Fibroblast of skin of scalp (primary cell): ENCODE measurements around the gene BIN2.
"Not testable (repeated sequence)": the region's sequence is repeated elsewhere in the genome, so short reads cannot be mapped to it uniquely, and the experiment has no call there.

Source experiments
- DNase-seq: peaks from one replicate; pipeline ENCODE4 v3.0.0-alpha.2; 2013

BIN2 gene

GRCh38 chr12:51345681-51346080 is 21.7 kb upstream of the BIN2 start:
- DNase-seq, result peak; percentile 22

- DNase-seq, result no peak
These were observed 19.2 kb upstream of the BIN2 start for GRCh38 chr12:51343201-51343600.

- DNase-seq, result no peak
These were observed 18.4 kb upstream of the BIN2 start for GRCh38 chr12:51342416-51342815.

DNA sequence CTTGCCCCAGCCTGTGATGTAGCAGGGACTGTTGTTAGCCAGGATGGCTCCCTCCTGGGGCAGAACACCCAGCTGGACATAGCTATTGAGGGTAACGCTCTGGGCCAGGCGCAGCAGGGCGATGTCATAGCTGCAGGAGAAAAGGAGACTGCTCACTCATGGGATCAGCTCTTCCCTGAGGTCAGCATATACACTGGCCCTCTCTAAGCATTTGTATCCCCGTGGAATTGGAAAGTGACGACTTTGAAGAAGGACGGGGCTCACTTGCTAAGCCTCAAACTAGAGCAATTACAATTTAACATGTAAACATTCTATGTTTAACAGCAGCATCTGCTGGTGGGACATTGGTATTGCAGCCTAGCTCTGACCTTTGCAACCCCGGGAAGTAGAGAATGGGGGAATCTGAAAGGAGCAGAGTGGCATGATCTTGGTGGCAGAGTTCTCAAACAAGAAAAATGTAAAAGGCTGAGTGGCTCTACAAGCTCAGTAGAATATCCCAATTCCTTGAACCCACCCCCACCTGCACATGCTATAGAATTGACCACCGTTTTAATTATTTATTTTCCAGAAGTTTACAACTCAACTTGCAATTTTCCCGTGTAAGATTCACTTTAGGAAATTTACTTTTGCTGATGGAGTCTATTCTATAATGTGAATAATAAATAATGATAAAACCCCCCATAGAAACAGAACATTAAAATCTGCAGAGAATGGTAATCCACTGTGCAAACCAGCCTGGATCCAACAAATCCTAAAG is 17.5 kb upstream of the BIN2 start:
- peak; percentile 74 for DNase-seq

GRCh38 chr12:51339750-51340149 is 15.8 kb upstream of the BIN2 start:
- DNase-seq, result no peak

GRCh38 chr12:51337336-51337735 is 13.4 kb upstream of the BIN2 start:
- not testable (repeated sequence) for DNase-seq

DNA sequence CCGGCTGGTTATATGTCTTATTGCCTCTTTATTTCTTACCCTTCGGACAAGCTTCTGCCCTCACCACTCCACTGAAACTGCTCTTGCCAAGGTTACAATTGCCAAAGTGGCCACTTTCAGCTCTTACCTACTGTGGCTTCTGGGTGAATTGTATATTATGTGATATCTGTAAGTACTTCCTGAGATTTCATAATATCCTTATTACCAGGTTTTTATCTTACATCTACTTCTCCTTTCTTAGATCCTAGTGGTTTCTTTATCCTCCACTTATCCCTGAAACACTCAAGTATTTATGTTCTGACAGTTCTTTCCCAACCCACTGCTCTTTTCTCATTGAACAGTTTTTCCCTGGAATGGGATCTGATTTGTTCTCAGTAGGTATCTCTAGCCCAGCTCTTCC is 12.0 kb upstream of the BIN2 start:
- no peak for DNase-seq

GRCh38 chr12:51334764-51335163 is 10.8 kb upstream of the BIN2 start:
- DNase-seq, result no peak

DNA sequence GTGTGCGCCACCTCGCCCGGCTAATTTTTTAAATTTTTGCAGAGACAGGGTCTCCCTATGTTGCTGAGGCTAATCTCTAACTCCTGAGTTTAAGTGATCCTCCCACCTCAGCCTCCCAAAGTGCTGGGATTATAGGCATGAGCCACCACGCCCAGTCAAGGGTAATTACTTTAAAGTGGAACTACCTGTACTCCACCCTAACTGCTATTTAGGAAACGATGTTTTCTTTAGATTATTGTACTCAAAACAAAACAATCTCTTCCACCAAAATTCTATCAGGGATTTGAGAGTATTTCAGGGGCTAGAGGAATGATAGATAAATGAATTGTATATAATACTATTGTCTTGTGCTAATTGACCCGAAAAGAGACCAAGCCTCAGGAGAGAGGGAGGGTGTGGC is 9.6 kb upstream of the BIN2 start:
- DNase-seq, result no peak

DNA sequence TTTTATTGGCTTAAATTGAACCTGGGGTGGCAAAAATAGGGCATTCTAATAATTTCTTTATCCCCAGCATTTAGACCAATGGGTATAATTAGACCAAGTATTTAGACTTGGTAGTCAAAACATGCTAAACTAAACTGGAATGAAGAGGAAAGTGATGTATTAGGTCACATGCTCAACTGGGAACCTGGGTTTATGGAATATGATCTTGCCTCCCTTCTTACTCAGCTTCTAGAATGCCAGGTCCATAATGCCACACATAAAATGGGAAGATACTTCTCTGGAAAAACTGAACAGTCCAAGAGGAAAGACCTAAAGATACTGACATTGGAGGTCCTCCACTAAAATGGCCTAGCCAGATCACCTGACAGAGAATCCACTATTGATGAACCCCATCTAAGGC is 6.2 kb upstream of the BIN2 start:
- no peak for DNase-seq

- DNase-seq, result no peak
These were observed 5.8 kb upstream of the BIN2 start for GRCh38 chr12:51329742-51330141.

- no peak for DNase-seq
These were observed 4.6 kb upstream of the BIN2 start for GRCh38 chr12:51328587-51328986.

DNA sequence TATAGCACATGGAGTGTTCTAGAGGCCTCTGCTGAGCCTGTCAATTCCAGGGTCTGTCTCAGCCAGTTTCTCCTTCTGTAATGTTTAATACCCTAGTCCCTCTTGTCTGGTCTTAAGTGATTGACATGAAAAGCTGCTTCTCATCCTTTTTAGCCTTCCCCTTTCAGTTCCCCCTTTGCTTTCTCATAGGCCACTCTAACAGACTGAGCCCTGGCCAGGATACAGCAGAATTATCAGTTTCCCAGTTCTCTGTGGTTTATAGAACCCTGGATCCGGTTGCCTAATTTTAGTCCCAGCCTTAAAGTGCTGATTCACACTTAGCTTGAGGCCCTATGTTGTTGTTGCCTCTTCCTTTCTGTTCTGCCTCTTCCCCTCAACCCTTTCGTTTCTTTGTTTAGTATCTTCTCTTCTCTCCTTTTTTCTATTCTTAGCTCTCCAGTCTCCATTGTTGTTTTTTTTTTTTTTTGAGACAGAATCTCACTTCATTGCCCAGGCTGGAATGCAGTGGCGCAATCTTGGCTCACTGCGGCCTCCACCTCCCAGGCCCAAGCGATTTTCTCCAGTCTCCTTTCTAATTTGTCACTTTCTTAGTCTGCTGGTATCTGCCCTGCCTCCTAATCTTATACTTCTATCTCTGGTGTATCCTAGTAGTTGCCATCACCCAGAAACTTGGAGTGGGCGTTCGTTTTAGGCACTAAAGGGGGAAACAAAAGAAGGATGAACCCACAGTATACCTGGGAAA is 2.9 kb upstream of the BIN2 start:
- peak; percentile 78 for DNase-seq

DNA sequence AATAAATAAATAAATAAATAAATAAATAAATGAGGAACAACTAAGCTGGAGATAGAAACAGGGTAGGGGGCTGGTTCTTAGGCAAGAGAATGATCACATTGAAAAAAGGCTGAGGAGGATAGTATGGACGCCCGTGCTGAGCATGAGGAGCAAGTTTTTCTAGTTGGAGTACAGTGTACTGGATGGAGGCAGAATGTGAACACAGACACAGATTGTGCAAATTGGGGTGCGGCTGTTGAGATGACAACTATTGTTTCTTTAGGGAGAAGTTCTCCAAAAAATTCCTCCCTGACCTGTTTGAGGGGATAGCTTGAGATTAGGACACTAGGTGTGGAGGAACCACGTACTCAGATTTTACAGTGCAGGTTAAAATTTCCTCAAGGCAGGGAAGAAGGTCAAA is 979 bp upstream of the BIN2 start:
- DNase-seq, result no peak

- no peak for DNase-seq
These were observed 535 bp downstream of the BIN2 start for GRCh38 chr12:51323317-51323960.

GRCh38 chr12:51322452-51322851 is 1.5 kb downstream of the BIN2 start:
- DNase-seq, result no peak

GRCh38 chr12:51321882-51322281 is 2.1 kb downstream of the BIN2 start:
- no peak for DNase-seq

- DNase-seq, result peak; percentile 67
These were observed 3.2 kb downstream of the BIN2 start for GRCh38 chr12:51320695-51321320.

- peak; percentile 31 for DNase-seq
These were observed 3.7 kb downstream of the BIN2 start for GRCh38 chr12:51320311-51320694.

GRCh38 chr12:51318846-51319599 is 5.0 kb downstream of the BIN2 start:
- DNase-seq, result no peak

GRCh38 chr12:51318057-51318806 is 5.7 kb downstream of the BIN2 start:
- not testable (repeated sequence) for DNase-seq

DNA sequence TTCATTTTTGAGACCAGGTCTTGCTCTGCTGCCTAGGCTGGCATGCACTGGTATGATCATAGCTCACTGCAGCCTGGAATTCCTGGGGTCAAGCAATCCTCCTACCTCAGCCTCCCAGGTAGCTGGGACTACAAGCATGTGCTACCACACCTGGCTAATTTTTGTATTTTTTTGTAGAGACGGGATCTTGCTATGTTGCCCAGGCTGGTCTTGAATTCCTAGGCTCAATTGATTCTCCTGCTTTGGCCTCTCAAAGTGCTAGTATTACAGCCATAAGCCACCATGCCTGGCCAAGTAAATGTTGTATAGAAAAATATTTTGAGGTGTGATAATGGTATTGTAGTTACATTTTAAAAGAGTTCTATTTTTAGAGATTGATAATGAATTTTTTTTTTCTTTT is 12.6 kb downstream of the BIN2 start:
- DNase-seq, result no peak
